HG03460 (cell line): ENCODE data around the gene CTNND2.

Source experiments
- ATAC-seq: cut with Tn5 transposase; IDR thresholded peaks from one replicate; pipeline ENCODE4 v1.9.1; 2021; ENCODE audit not compliant: unreplicated experiment

The CTNND2 gene

GRCh38 chr5:11397549-11397948 lies 506.7 kb downstream of the CTNND2 start:
- no peak for ATAC-seq

DNA sequence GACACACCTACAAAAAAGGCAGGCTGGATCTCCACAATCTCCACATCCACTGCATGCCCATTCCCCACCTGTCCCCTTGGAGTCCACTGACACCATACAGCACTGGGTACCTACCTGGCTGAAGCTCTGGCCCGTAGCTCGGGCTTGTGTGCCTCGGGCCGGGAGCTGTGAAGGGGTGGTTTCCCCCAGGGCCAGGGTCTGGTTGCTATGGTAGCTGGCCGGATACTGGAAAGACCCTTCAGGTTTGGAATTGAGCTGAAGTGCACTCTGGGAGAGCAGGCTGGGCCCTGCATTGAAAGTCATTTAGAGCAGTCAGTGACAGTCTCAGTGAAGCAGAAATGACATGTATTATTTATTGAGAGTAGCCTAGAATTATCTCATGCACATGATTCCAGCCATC lies 507.3 kb downstream of the CTNND2 start:
- no peak for ATAC-seq

DNA sequence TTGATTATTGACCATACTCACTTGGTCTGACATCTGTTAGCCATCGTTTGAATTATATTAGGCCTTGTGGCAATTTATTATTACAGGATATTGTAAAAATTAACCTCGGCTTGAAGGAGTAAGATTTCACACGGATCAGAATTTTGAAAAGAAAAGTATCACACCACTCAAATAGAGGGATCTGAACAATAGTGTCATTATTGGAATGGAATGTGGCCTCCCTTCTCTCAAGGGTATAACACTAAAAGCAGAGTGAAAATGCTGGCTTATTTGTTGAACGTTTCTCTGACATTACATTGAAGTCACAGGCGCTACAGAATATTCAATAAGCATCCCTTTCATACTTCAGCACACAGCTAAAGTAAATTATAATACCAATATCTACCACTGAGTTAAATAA lies 509.3 kb downstream of the CTNND2 start:
- ATAC-seq = no peak

DNA sequence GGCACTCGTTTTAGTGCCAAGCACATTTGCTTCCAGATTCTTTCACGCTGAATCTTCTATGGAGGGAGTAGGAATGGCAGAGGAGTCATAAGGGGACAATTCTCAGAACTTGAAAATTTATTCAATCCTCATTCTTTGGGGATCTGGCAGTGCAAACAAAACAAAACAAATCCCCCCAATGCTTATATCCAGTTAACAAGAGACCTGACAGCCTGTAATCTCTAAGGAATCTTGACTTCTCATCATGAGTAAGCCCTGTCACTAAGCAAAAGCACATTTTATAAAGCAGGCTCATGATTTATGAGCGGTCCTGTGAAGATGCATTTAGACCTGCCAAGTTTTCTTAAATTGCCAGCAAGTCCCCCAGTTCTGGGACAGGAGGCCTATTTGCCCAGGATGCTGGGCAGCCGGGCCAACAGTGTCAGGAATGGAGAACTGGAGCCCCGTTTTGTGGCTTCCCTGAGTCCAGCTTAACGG lies 513.9 kb downstream of the CTNND2 start:
- ATAC-seq = no peak

DNA sequence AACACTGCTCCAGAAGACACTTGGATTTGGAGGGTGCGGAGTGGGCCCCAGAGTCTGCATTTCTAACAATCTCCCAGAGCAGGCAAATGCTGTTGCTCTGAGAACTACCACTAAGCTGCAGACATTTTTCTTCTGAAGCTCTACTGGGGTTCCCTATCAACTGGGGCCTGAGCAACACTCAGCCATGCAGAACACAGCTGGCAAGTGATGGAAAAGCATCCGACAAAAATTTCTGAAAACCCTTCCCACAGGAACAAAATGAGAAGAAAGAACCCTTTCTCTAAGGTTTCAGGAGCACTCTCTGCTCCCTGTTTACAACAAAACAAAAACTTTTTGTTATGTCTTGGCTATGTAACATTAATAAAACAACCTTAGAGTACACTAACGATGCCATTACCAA lies 516.9 kb downstream of the CTNND2 start:
- no peak for ATAC-seq

DNA sequence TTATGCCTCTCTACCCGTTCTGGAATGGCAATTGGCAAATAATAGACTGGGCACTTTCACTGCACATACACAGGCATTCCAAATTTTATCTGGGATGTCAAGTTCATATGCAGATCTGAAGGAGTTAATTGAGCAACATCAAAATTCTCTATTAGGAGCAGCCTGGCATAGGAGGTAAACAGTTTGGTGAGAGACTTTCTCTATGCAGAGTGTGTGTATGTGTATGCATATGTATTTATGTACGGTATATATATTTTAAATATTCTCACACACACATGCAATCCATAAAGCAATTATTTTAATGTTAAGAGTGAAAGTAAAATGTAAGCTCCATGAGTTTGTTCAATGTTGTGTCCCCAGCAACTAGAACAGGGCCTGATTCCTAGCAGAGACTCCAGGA lies 517.8 kb downstream of the CTNND2 start:
- no peak for ATAC-seq

DNA sequence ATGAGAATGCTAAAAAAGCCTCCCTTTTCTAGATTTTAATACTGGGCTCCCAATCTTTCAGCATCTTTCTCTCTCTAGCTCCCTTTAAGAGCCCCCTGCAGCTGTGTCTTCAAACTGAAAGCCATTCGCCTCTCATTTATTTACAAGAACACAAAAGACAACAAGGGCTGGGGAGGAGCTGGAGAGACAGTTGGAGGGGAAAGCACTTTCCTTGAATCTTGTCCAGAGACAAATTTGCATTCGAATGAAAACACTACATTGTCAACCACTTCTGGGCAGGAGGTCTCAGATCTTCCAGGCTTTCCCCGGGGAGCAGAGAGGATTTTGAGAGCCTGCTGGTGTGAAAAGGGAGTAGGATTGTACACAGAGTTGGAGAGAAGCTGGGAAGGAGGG lies 518.3 kb downstream of the CTNND2 start:
- ATAC-seq = no peak

DNA sequence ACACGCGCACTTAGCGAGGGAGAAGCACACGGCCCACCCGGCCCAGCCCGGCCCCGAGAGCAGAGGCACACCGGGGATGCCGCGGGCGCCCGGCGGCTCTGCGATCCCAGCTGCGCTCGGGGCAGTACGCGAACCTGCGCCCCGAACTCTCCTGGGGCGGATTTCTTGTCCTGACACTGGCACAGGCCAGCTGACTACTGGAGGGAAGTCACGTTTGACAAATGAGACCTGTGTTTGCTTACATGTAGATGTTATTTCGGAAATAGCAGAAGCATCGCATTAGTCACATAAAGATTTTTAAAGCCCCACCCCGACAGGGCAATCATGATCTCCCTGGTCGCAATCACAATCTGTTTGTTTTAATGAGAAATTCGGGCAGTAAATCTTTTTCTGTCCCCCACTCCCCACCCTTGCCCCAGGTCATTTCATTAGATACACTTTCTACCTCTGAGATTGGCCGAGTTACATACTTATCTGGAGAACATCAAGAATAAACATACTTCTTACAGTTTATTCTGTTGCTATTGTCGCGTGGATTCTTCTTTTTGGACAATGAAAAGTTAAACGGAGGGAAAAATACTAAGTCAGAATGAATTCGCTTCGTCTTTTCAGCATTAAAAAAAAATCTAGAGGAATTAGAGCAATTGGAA lies 518.9 kb downstream of the CTNND2 start:
- ATAC-seq = no peak

GRCh38 chr5:11384441-11385250 lies 519.6 kb downstream of the CTNND2 start:
- ATAC-seq = no peak

- no peak for ATAC-seq
These were observed 520.6 kb downstream of the CTNND2 start for GRCh38 chr5:11383506-11384095.

DNA sequence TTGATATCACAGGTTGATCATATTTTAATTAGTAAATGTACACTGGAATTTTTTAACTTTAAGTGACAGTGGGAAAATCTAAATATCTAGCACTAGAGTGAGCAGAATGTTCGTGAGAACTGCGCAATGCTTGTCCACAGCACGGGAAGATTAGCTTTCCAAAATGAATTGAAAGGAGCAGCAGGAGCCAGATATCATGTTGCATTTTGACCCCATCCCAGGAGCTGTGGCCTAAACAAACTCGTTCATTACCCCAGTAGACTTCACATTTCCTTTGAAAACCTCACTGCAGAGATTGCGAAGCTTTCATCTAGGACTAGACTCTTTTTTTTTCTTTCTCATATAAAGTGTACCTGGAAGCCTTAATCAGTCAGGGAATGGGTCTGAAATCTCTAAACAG lies 525.8 kb downstream of the CTNND2 start:
- ATAC-seq = no peak

- no peak for ATAC-seq
These were observed 526.4 kb downstream of the CTNND2 start for GRCh38 chr5:11377896-11378295.

DNA sequence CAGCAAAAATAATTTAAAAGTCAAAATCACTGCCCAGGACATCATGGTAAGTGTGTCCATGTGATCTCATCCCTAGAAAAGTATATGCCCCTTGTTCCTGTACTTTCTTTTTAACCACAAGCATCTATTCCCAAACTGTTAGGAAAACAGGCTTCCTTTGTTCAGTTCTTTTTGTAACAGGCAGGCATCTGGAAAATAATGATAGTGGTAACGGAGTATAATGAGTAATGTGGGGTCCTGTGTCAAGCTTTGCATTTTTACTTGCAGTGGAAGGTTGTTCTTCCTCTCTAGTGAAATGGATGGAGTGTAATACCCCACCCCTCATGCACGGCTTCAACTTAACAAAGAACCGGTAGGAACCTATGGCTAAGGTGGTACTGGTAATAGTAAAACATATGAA lies 532.1 kb downstream of the CTNND2 start:
- no peak for ATAC-seq

DNA sequence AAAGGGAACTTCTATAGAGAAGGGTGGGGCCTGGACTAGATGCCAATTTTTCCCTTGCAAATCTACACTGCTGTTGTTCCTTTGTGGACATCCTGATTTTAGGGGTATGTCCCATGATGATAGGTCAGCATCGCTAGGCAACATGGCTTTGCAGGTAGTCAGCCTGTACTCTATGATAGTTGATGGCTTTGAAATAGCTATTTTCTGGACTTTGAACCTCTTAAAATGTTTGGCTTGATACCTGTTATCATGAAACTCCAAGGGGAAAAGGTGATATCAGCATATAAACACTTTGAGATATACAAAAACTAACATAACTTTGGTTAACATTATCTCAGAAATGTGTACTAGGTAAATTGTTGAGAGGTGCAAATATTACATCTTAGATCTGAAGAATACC lies 533.2 kb downstream of the CTNND2 start:
- ATAC-seq = no peak

- no peak for ATAC-seq
These were observed 539.7 kb downstream of the CTNND2 start for GRCh38 chr5:11364531-11364930.

GRCh38 chr5:11363631-11364178 lies 540.5 kb downstream of the CTNND2 start:
- no peak for ATAC-seq

DNA sequence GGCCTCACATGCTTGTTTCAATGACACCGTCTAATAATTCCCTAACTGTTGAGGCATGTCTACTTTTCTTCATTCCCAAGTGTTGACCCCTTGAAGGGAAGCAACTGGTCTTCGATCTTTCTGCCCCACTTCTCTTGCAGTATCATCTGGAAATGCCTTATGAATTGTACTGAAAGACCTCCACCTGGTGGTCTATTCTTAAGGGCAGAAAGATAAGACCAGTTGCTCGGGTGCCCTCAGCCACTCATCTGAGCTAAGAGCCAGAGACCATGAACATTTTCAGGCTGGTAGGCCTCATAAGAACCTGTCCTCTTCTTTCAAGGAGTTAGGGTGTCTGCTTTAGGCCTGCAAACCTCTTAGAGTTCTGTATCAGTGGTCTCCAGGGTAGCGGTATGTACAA lies 542.5 kb downstream of the CTNND2 start:
- ATAC-seq = no peak

DNA sequence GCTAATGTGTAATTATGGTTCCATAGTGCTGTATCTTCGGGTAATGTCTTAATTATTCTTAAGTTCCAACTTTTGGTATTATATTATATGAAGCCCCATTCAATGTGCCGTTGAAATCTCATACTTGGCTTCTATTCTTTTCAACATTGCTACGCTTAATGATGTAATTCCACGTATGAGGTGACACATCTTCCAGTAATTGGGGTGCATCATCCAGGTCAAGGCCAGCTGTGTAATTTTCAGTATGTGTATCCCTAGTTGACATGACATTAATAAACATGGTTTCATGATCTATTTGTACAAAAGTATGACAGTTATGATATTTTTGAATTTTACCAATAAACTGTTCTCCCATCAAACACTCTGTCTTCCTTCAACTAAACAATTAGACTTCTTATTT lies 546.3 kb downstream of the CTNND2 start:
- no peak for ATAC-seq

- ATAC-seq = no peak
These were observed 548.8 kb downstream of the CTNND2 start for GRCh38 chr5:11355491-11355890.

GRCh38 chr5:11346336-11346735 lies 557.9 kb downstream of the CTNND2 start:
- no peak for ATAC-seq

GRCh38 chr5:11335881-11336760 lies 568.1 kb downstream of the CTNND2 start:
- ATAC-seq = no peak
